GM12878 (cell line): ENCODE data around the gene BCR. TPM values are rescaled to one million over a fixed set of nuclear protein-coding genes. Genes with fewer than 3 reads are reported as not detected.

Experiments used
- ATAC-seq: fragments of 200-7000 bp; cut with Tn5 transposase; 3 replicates; pipeline ENCODE4 v1.9.1; 2020; ENCODE audit warnings: mild to moderate bottlenecking, moderate library complexity
- BruUV-seq: library from RNA; stranded (reverse); fragments of 400-500 nt; replicated peaks from 2 replicates; lab custom pipeline; 2021; lab: Mats Ljungman, UMichigan
- CTCF ChIA-PET: fragments of 300-600 bp; sonication (Branson Sonifier 250); formaldehyde crosslinking; extraction: SDS; loops from one replicate; lab custom pipeline; 2021; ENCODE audit warnings: inconsistent platforms; lab: Yijun Ruan, JAX
- POLR2A ChIA-PET: fragments of 350-600 bp; formaldehyde crosslinking; extraction: SDS; loops from one replicate; lab custom pipeline; 2021; ENCODE audit warnings: inconsistent platforms; lab: Charles Lee
- RAD21 ChIA-PET: fragments of 300-600 bp; sonication (Branson Sonifier 250); formaldehyde crosslinking; loops from one replicate; lab custom pipeline; 2023; ENCODE audit warnings: antibody characterized with exemption; ENCODE audit not compliant: unreplicated experiment; lab: Charles Lee
- SMC1A ChIA-PET: fragments of 300-600 bp; sonication (Branson Sonifier 250); formaldehyde crosslinking; loops from one replicate; lab custom pipeline; 2023; ENCODE audit not compliant: unreplicated experiment, uncharacterized antibody; lab: Charles Lee
- DNase-seq: peaks from one replicate; pipeline ENCODE4 v3.0.0-alpha.2; 2011; ENCODE audit warnings: low read depth, low spot score
- FAIRE-seq: peaks from 3 replicates; lab custom pipeline; 2011; peaks lifted over from hg19 to GRCh38; lab: Jason Lieb, UNC
- H2AFZ ChIP-seq: 2 replicates; pipeline ENCODE4 v1.6.0; 2011; ENCODE audit warnings: low read depth, low read length, control low read depth; ENCODE audit not compliant: control insufficient read depth
- H3K27ac ChIP-seq: 2 replicates; pipeline ENCODE4 v1.5.1; 2011; ENCODE audit warnings: control low read depth; ENCODE audit not compliant: control insufficient read depth, insufficient read depth
- H3K27me3 ChIP-seq, 2 experiments: replicated peaks in 1 of 2; 2 replicates each; pipeline versions ENCODE4 v1.6.0 to v1.6.1; 2011; ENCODE audit warnings: low read length in 1 of 2; ENCODE audit not compliant: control insufficient read depth in 2 of 2, insufficient read depth in 2 of 2
- H3K36me3 ChIP-seq, 2 experiments: 2 replicates each; pipeline ENCODE4 v1.5.1; 2011; ENCODE audit warnings: low read length in 1 of 2; ENCODE audit not compliant: control insufficient read depth in 2 of 2, insufficient read depth in 2 of 2
- H3K4me1 ChIP-seq: 2 replicates; pipeline ENCODE4 v1.6.1; 2011; ENCODE audit warnings: mild to moderate bottlenecking, low read length, moderate library complexity, mixed read lengths; ENCODE audit not compliant: control insufficient read depth, insufficient read depth
- H3K4me2 ChIP-seq: 2 replicates; pipeline ENCODE4 v1.6.0; 2011; ENCODE audit warnings: control low read depth; ENCODE audit not compliant: control insufficient read depth, insufficient read depth
- H3K4me3 ChIP-seq: fragments of 200-600 bp; sonication (generic); 2 replicates; pipeline ENCODE4 v1.5.1; 2016
- H3K79me2 ChIP-seq: 2 replicates; pipeline ENCODE4 v1.6.0; 2011; ENCODE audit warnings: low read length; ENCODE audit not compliant: control insufficient read depth, insufficient read depth
- H3K9ac ChIP-seq: 2 replicates; pipeline ENCODE4 v1.8.0; 2011; ENCODE audit warnings: low read length, control low read depth, mixed read lengths; ENCODE audit not compliant: control insufficient read depth, insufficient read depth
- H3K9me3 ChIP-seq: replicated peaks from 3 replicates; pipeline ENCODE4 v1.5.1; 2011; ENCODE audit warnings: mild to moderate bottlenecking, low read length; ENCODE audit not compliant: control insufficient read depth, insufficient read depth
- H4K20me1 ChIP-seq: 2 replicates; pipeline ENCODE4 v1.6.0; 2011; ENCODE audit not compliant: control insufficient read depth, insufficient read depth
- EP300 ChIP-seq, 2 experiments: fragments of 150-350 bp in 1 of 2; IDR thresholded peaks; 2 replicates each; pipeline ENCODE4 v1.6.1; 2011 to 2012; ENCODE audit warnings: low read depth in 2 of 2, low read length in 2 of 2, borderline replicate concordance in 1 of 2, improper control_type of control experiment in 1 of 2, inconsistent platforms in 1 of 2; ENCODE audit not compliant: control insufficient read depth in 1 of 2
- JUNB ChIP-seq: IDR thresholded peaks from 2 replicates; pipeline ENCODE4 v1.6.1; 2016; ENCODE audit warnings: antibody characterized with exemption, mild to moderate bottlenecking
- RUNX3 ChIP-seq: IDR thresholded peaks from 2 replicates; pipeline ENCODE4 v1.6.1; 2012; ENCODE audit warnings: low read length, inconsistent platforms
- WGBS: methylation state at CpG from one replicate; pipeline ENCODE4 v1.1.6; 2016; ENCODE audit warnings: low lambda C conversion rate; ENCODE audit not compliant: insufficient replicate concordance, insufficient coverage; ENCODE audit errors: missing lambda C conversion rate; 5-methylcytosine and 5-hydroxymethylcytosine counted together
- in situ Hi-C: fragments of 300-500 bp; cut with MboI; formaldehyde crosslinking; loops from 9 replicates; pipeline ENCODE4 v1.14.3; 2018; ENCODE audit warnings: mixed read lengths
- intact Hi-C: fragments of 100-400 bp; cut with micrococcal nuclease; formaldehyde crosslinking; loops from one replicate; pipeline ENCODE4 v1.14.2; 2022; ENCODE audit not compliant: unreplicated experiment
- polyA plus RNA-seq, 11 experiments: library from polyadenylated mRNA; depleted of rRNA in 4 of 11; unstranded in 6 of 11; stranded (reverse) in 5 of 11; fragments of >200 nt; fragmentation: Nextera tagmentation in 4 of 11; fragmentation: Illumina TruSeq in 1 of 11; extraction: Ambion mirVana in 4 of 11; extraction: Trizol in 1 of 11; gene quantifications; 1 replicate in 1 of 11; 2 replicates in 10 of 11; pipeline versions ENCODE4 v1.2.1 to v1.2.3, GENCODE V29; 2011 to 2016; ENCODE audit warnings: inconsistent platforms in 2 of 11, missing spikeins in 2 of 11, low read depth in 1 of 11
- total RNA-seq, 4 experiments: library from RNA; depleted of rRNA in 3 of 4; stranded (reverse); fragments of >200 nt in 3 of 4; fragmentation: Illumina TruSeq in 1 of 4; extraction: Trizol in 1 of 4; gene quantifications; 2 replicates each; pipeline versions ENCODE4 v1.2.1 to v1.2.3, GENCODE V29; 2013 to 2021
- TF ChIP-seq, protein P1 (sequence below): fragments of 450-650 bp; IDR thresholded peaks from 2 replicates; pipeline ENCODE4 v1.6.1; 2017; ENCODE audit warnings: mild to moderate bottlenecking, moderate library complexity

BCR gene
- total and polyA plus RNA-seq, 10 of the 15 experiments (the other 5 are each of a cell fraction or from before 2014, with no cell fraction given): 1.7 to 64.7 (median 18.4) TPM

DNA sequence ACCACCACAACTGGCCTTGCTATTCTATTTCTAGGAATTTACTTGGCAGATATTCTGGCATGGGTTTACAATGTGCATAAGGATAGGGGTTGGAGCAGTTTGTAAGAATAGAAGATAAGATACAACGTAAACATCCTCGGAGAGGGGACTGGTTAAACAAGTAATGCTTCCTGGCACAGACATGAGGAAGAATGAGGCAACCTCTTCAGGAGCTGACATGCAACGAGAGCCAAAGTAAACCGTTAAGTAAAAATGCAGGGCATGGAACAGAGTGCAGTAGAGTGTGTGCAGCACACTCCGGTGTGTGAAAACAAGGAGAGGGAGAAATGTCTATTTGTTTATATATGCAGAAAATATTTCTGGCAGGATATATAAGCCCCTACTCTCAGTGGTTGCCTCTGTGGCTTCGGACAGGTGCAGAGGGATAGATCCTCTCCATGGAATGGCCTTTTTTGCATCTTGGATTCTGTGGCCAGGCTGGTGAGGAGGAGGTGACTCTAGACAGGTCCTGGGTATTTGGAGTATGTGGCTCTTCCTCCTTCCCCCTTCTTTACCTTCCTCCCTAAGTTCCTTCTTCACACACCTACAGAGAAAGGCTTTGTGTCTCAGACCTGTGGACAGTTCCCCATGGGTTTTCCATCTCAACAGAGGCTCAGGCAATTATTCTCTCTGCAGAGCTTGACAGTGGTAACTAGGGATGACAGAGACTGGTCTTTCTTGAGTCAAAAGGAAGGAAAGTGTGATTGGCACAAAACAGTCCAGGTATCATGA, 32.5 kb upstream of the BCR start:
- Histone ChIP-seq H3K9me3 (no peaks in the 10 kb centered on the region), H3K4me2 (no peak overlapping the region), H3K36me3 (no peaks in the 10 kb centered on the region), H2AFZ (no peak overlapping the region), H3K9ac (no peak overlapping the region), H4K20me1 (no peaks in the 10 kb centered on the region), H3K27ac (no peak overlapping the region), H3K79me2 (no peaks in the 10 kb centered on the region), H3K4me1 (peaks cover 25% of the 10 kb centered on the region), H3K27me3 (no peaks in the 10 kb centered on the region), H3K4me3 (no peak overlapping the region)
- intact Hi-C loops: loop anchor here (10.0 kb wide), 1 partner anchor 293 kb away; no protein-coding TSS in a partner anchor
- no peak for ATAC-seq
- TF ChIP-seq RUNX3 (no peak), EP300 (IDR thresholded peaks at IDR 0.05; ENCODE audit: borderline replicate concordance in 1 of 2, control insufficient read depth in 1 of 2, low read depth in 2 of 2, low read length in 2 of 2) (no peak), JUNB (no peak)
- TF ChIP-seq, protein P1, sequence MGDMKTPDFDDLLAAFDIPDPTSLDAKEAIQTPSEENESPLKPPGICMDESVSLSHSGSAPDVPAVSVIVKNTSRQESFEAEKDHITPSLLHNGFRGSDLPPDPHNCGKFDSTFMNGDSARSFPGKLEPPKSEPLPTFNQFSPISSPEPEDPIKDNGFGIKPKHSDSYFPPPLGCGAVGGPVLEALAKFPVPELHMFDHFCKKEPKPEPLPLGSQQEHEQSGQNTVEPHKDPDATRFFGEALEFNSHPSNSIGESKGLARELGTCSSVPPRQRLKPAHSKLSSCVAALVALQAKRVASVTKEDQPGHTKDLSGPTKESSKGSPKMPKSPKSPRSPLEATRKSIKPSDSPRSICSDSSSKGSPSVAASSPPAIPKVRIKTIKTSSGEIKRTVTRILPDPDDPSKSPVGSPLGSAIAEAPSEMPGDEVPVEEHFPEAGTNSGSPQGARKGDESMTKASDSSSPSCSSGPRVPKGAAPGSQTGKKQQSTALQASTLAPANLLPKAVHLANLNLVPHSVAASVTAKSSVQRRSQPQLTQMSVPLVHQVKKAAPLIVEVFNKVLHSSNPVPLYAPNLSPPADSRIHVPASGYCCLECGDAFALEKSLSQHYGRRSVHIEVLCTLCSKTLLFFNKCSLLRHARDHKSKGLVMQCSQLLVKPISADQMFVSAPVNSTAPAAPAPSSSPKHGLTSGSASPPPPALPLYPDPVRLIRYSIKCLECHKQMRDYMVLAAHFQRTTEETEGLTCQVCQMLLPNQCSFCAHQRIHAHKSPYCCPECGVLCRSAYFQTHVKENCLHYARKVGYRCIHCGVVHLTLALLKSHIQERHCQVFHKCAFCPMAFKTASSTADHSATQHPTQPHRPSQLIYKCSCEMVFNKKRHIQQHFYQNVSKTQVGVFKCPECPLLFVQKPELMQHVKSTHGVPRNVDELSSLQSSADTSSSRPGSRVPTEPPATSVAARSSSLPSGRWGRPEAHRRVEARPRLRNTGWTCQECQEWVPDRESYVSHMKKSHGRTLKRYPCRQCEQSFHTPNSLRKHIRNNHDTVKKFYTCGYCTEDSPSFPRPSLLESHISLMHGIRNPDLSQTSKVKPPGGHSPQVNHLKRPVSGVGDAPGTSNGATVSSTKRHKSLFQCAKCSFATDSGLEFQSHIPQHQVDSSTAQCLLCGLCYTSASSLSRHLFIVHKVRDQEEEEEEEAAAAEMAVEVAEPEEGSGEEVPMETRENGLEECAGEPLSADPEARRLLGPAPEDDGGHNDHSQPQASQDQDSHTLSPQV: no peak
- SMC1A ChIA-PET: interaction anchor here (0.7 to 1.3 kb wide), 5 partner anchors 10 to 1106 kb away, joined by 3 to 5 read pairs (median 3); no protein-coding TSS in a partner anchor
- CTCF ChIA-PET: interaction anchor here (0.6 to 1.5 kb wide), 4 partner anchors 19 to 1209 kb away, joined by 3 to 4 read pairs (median 3); no protein-coding TSS in a partner anchor
- POLR2A ChIA-PET: interaction anchor here (0.5 to 3.2 kb wide), 2 partner anchors 9 to 86 kb away, joined by 3 to 9 read pairs; no protein-coding TSS in a partner anchor
- in situ Hi-C loops: no loop called here
- RAD21 ChIA-PET: interaction anchor here (1.1 to 1.3 kb wide), 2 partner anchors 134 kb away, joined by 4 read pairs; no protein-coding TSS in a partner anchor
- no peak for DNase-seq
- 55% methylated on average over 6 of the region's 6 CpGs for WGBS
- FAIRE-seq: no peak
- TSS peak; percentile 64 for BruUV-seq
